GM21447 (cell line): ENCODE measurements around the gene CWH43.
"Not testable (repeated sequence)": the region's sequence is repeated elsewhere in the genome, so short reads cannot be mapped to it uniquely, and the experiment has no call there.

ENCODE experiments used
- ATAC-seq: cut with Tn5 transposase; IDR thresholded peaks from one replicate; pipeline ENCODE4 v1.9.1; 2021; ENCODE audit not compliant: unreplicated experiment

The CWH43 gene

DNA sequence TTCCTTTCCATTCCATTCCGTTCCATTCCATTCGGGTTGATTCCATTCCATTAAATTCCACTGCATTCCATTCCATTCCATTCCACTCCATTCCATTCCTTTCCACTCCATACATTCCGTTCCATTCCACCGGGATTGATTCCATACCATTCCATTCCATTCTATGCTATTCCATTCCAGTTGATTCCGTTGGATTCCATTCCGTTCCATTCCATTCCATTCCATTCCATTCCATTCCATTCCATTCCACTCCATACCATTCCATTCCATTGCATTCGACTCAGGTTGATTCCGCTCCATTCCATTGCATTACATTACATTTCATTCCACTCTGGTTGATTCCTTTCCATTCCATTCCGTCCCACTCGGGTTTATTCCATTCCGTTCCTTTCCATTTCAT is 110.1 kb downstream of the CWH43 start:
- not testable (repeated sequence) for ATAC-seq

DNA sequence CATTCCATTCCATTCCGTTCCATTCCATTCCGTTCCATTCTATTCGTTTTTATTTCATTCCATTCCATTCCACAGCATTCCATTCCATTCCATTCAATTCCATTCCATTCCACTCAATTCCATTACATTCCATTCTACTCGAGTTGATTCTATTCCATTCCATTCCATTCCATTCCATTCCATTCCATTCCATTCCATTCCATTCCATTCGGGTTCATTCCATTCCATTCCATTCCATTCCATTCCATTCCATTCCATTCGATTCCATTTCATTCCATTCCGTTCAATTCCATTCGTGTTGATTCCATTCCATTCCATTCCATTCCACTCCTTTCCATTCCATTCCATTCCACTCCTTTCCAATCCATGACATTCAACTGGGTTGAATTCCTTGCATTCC is 110.6 kb downstream of the CWH43 start:
- ATAC-seq, result peak; percentile 40

DNA sequence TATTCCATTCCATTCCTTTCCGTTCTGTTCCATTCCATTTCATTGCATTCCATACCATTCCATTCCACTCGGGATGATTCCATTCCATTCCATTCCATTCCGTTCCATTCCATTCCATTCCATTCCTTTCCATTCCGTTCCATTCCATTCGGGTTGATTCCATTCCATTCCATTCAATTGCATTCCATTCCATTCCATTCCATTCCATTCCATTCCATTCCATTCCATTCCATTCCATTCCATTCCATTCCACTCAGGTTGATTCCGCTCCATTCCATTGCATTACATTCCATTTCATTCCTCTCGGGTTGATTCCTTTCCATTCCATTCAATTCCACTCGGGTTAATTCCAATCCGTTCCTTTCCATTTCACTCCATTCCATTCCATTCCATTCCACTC is 111.0 kb downstream of the CWH43 start:
- not testable (repeated sequence) for ATAC-seq

DNA sequence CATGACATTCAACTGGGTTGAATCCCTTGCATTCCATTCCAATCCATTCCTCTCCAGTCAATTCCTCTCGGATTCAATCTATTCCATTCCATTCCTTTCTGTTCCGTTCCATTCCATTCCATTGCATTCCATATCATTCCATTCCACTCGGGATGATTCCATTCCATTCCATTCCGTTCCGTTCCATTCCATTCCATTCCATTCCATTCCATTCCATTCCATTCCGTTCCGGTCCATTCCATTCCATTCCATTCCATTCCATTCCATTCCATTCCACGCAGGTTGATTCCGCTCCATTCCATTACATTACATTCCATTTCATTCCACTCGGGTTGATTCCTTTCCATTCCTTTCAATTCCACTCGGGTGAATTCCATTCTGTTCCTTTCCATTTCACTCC is 111.4 kb downstream of the CWH43 start:
- not testable (repeated sequence) for ATAC-seq

DNA sequence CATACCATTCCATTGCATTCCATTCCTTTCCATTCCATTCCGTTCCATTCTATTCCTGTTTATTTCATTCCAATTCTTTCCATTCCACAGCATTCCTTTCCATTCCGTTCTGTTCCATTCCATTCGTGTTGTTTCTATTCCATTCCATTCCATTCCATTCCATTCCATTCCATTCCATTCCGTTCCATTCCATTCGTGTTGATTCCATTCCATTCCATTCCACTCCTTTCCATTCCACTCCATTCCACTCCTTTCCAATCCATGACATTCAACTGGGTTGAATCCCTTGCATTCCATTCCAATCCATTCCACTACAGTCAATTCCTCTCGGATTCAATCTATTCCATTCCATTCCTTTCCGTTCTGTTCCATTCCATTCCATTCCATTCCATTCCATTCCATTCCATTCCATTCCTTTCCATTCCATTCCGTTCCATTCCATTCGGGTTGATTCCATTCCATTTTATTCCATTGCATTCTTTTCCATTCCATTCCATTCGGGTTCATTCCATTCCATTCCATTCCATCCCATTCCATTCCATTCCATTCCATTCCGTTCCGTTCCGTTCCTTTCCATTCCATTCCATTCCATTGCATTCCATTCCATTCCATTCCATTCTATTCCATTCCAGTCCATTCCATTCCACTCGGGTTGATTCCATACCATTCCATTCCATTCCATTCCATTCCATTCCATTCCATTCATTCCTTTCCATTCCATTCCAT is 112.1 kb downstream of the CWH43 start:
- ATAC-seq, result not testable (repeated sequence)

DNA sequence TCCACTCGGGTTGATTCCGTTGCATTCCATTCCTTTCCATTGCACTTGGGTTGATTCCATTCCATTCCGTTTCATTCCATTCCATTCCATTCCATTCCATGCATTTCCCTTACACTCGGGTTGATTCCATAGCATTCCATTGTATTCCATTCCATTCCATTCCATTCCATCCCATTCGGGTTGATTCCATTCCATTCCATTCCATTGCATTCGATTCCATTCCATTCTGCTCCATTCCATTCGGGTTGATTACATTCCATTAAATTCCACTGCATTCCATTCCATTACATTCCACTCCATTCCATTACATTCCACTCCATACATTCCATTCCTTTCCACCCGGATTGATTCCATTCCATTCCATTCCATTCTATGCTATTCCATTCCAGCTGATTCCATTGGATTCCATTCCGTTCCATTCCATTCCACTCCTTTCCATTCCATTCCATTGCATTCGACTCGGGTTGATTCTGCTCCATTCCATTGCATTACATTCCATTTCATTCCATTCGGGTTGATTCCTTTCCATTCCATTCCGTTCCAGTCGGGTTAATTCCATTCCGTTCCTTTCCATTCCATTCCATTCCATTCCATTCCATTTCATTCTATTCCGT is 113.9 kb downstream of the CWH43 start:
- not testable (repeated sequence) for ATAC-seq

DNA sequence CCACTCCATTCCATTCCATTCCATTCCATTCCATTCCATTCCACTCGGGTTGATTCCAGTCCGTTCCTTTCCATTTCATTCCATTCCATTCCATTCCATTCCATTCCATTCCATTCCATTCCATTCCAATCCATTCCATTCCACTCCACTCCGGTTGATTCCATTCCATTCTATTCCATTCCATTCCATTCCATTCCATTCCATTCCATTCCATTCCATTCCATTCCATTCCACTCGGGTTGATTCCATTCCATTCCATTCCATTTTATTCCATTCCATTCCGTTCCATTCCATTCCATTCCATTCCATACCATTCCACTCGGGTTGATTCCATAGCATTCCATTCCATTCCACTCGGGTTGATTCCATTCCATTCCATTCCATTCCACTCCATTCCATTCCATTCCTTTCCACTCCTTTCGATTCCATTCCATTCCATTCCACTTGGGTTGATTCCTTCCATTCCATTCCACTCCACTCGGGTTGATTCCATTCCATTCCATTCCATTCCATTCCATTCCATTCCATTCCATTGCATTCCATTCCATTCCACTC is 116.3 kb downstream of the CWH43 start:
- ATAC-seq, result not testable (repeated sequence)

DNA sequence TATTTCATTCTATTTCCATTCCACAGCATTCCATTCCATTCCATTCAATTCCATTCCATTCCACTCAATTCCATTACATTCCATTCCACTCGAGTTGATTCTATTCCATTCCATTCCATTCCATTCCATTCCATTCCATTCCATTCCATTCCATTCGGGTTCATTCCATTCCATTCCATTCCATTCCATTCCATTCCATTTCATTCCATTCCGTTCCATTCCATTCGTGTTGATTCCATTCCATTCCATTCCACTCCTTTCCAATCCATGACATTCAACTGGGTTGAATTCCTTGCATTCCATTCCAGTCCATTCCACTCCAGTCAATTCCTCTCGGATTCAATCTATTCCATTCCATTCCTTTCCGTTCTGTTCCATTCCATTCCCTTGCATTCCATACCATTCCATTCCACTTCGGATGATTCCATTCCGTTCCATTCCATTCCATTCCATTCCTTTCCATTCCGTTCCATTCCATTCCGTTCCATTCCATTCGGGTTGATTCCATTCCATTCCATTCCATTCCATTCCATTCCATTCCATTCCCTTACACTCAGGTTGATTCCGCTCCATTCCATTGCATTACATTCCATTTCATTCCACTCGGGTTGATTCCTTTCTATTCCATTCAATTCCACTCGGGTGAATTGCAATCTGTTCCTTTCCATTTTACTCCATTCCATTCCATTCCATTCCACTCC is 117.5 kb downstream of the CWH43 start:
- not testable (repeated sequence) for ATAC-seq

DNA sequence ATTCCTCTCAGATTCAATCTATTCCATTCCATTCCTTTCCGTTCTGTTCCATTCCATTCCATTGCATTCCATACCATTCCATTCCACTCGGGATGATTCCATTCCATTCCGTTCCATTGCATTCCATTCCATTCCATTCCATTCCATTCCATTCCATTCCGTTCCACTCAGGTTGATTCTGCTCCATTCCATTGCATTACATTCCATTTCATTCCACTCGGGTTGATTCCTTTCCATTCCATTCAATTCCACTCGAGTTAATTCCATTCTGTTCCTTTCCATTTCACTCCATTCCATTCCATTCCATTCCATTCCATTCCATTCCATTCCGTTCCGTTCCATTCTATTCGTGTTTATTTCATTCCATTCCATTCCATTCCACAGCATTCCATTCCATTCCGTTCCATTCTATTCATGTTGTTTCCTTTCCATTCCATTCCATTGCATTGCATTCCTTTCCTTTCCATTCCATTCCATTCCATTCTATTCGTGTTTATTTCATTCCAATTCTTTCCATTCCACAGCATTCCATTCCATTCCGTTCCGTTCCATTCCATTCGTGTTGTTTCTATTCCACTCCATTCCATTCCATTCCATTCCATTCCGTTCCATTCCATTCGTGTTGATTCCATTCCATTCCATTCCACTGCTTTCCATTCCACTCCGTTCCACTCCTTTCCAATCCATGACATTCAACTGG is 118.3 kb downstream of the CWH43 start:
- ATAC-seq, result not testable (repeated sequence)

DNA sequence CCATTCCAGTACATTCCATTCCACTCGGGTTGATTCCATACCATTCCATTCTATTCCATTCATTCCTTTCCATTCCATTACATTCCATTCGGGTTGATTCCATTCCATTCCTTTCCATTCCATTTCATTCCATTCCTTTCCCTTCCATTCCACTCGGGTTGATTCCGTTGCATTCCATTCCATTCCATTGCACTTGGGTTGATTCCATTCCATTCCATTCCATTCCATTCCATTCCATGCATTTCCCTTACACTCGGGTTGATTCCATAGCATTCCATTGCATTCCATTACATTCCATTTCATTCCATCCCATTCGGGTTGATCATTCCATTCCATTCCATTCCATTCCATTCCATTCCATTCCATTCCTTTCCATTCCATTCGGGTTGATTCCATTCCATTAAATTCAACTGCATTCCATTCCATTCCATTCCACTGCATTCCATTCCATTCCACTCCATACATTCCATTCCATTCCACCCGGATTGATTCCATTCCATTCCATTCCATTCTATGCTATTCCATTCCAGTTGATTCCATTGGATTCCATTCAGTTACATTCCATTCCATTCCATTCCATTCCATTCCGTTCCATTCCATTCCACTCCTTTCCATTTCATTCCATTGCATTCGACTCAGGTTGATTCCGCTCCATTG is 119.3 kb downstream of the CWH43 start:
- ATAC-seq, result not testable (repeated sequence)

DNA sequence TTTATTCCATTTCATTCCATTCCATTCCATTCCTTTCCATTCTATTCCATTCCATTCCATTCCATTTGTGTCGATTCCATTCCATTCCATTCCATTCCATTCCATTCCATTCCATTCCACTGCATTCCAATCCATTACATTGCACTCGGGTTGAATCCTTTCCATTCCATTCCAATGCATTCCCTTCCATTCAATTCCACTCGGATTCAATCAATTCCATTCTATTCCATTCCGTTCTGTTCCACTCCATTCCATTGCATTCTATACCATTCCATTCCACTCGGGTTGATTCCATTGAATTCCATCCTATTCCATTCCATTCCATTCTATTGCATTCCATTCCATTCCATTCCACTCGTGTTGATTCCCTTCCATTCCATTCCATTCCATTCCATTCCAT is 121.2 kb downstream of the CWH43 start:
- not testable (repeated sequence) for ATAC-seq

DNA sequence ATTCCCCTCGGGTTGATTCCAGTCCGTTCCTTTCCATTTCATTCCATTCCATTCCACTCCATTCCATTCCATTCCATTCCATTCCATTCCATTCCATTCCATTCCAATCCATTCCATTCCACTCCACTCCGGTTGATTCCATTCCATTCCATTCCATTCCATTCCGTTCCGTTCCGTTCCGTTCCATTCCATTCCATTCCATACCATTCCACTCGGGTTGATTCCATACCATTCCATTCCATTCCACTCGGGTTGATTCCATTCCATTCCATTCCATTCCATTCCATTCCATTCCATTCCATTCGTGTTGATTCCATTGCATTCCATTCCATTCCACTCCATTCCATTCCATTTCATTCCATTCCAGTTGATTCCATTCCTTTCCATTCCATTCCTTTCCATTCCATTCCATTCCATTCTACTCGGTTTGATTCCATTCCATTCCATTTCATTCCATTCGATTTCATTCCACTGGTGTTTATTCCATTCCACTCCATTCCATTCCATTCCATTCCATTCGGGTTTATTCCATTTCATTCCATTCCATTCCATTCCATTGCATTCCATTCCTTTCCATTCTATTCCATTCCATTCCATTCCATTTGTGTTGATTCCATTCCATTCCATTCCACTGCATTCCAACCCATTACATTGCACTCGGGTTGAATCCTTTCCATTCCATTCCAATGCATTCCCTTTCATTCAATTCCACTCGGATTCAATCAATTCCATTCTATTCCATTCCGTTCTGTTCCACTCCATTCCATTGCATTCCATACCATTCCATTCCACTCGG is 122.3 kb downstream of the CWH43 start:
- peak; percentile 40 for ATAC-seq

DNA sequence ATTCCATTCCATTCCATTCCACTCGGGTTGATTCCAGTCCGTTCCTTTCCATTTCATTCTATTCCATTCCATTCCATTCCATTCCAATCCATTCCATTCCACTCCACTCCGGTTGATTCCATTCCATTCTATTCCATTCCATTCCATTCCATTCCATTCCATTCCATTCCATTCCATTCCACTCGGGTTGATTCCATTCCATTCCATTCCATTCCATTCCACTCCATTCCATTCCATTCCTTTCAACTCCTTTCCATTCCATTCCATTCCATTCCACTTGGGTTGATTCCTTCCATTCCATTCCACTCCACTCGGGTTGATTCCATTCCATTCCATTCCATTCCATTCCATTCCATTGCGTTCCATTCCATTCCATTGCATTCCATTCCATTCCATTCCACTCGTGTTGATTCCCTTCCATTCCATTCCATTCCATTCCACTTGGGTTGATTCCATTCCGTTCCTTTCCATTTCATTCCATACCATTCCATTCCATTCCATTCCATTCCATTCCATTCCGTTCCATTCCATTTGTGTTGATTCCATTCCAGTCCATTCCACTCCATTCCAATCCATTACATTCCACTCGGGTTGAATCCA is 123.6 kb downstream of the CWH43 start:
- peak; percentile 37 for ATAC-seq

DNA sequence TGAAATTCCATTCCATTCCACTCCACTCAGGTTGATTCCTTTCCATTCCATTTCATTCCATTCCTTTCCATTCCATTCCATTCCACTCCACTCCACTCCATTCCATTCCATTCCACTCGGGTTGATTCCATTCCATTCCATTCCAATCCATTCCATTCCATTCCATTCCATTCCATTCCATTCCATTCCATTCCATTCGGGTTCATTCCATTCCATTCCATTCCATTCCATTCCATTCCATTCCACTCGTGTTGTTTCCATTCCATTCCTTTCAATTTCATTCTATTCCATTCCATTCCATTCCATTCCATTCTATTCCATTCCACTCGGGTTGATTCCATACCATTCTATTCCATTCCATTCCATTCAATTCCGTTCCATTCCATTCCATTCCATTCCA is 124.5 kb downstream of the CWH43 start:
- ATAC-seq, result peak; percentile 44
